ENCODE data around the gene OSBPL9. TPM values are rescaled to one million over a fixed set of nuclear protein-coding genes. Genes with fewer than 3 reads are reported as not detected.

Gene OSBPL9
- total and polyA plus RNA-seq, 2 experiments from 2014 or later = 82.7 to 102 TPM

GRCh38 chr1:51727366-51727765 lies 110.5 kb downstream of the OSBPL9 start:
- Histone ChIP-seq H3K4me1 (ENCODE audit: insufficient read depth) (peaks cover 14% of the 10 kb centered on the region), H3F3A (replicated peaks; ENCODE audit: low read depth) (no peaks in the 10 kb centered on the region), H3K4me3 (no peak overlapping the region), H3K27ac (ENCODE audit: low read depth) (no peak overlapping the region), H3K79me2 (replicated peaks; ENCODE audit: insufficient read depth) (peaks cover 25% of the 10 kb centered on the region), H3K4me2 (no peak overlapping the region), H3K9me2 (ENCODE audit: insufficient read depth) (no peaks in the 10 kb centered on the region), H4K20me1 (replicated peaks; ENCODE audit: insufficient read depth) (no peaks in the 10 kb centered on the region), H2AFZ (no peak overlapping the region), H3K36me3 (ENCODE audit: insufficient read depth) (no peaks in the 10 kb centered on the region), H3K27me3 (ENCODE audit: insufficient read depth) (no peaks in the 10 kb centered on the region)
- TF ChIP-seq NANOG (IDR thresholded peaks at IDR 0.05; ENCODE audit: borderline replicate concordance) (no peak), CREB1 (CRISPR knock-in tag; IDR thresholded peaks at IDR 0.05; ENCODE audit: low read depth) (no peak), ZNF331 (CRISPR knock-in tag; IDR thresholded peaks at IDR 0.05; ENCODE audit: low read depth) (no peak), ZNF114 (CRISPR knock-in tag; IDR thresholded peaks at IDR 0.05) (no peak), EZH2 (IDR thresholded peaks at IDR 0.05; ENCODE audit: low read depth, unreplicated experiment) (no peak), REST (IDR thresholded peaks at IDR 0.05; ENCODE audit: unreplicated experiment) (no peak), EZH2phosphoT487 (IDR thresholded peaks at IDR 0.05; ENCODE audit: unreplicated experiment) (no peak), STAT1 (IDR thresholded peaks at IDR 0.05; ENCODE audit: unreplicated experiment) (no peak), CTCF (conservative IDR thresholded peaks at IDR 0.05; ENCODE audit: low read depth in 2 of 2) (no peak), ZNF462 (CRISPR knock-in tag; IDR thresholded peaks at IDR 0.05) (no peak), JUNB (IDR thresholded peaks at IDR 0.05; ENCODE audit: unreplicated experiment) (no peak), ETS1 (IDR thresholded peaks at IDR 0.05) (no peak), POLR2AphosphoS5 (IDR thresholded peaks at IDR 0.05; ENCODE audit: low read depth) (no peak)
- peaks cover 5% of the 10 kb centered on the region for H3K27me3 Mint-ChIP-seq (ENCODE audit: insufficient read depth, low read depth, poor library complexity)
- no peak for DNase-seq (ENCODE audit: low spot score)
- peaks cover 16% of the 10 kb centered on the region for H3K4me1 Mint-ChIP-seq
- no peaks in the 10 kb centered on the region for H3K9me3 Mint-ChIP-seq
- no peaks in the 10 kb centered on the region for H3K36me3 Mint-ChIP-seq (ENCODE audit: low read depth)
- H3K27ac Mint-ChIP-seq = no peak overlapping the region
- no peak for ATAC-seq
- H3K4me3 Mint-ChIP-seq = no peak overlapping the region
